Neural cell (in vitro differentiated cells): Measurements from ENCODE around the gene GNG3. TPM values are rescaled to one million over a fixed set of nuclear protein-coding genes. Genes with fewer than 3 reads are reported as not detected.

Experiments used
- polyA plus RNA-seq: library from polyadenylated mRNA; depleted of rRNA; stranded (reverse); fragments of >200 nt; gene quantifications from 2 replicates; pipeline ENCODE4 v1.2.3, GENCODE V29; 2014
- small RNA-seq, 3 experiments: library from RNA; depleted of rRNA; stranded (forward); fragments of <200 nt; gene quantifications; one replicate each; pipeline ENCODE3, GENCODE V24; 2012

GNG3 gene
- polyA plus RNA-seq, 1 donor from 2014 or later: 121 TPM

Small RNAs within 50 kb of the gene (small RNA-seq; reads per million reads assigned to genes)
- 0 reads per million in 3 experiments for gene SNORA57

Other genes starting within 250 kb of the GNG3 start
- gene AHNAK, start 160.9 kb upstream of the GNG3 start, polyA plus RNA-seq: 0.11 and 0.12 TPM in 2 replicates
- gene EEF1G, start 133.8 kb upstream of the GNG3 start, polyA plus RNA-seq: 1,473 and 1,555 TPM in 2 replicates
- gene TUT1, start 116.2 kb upstream of the GNG3 start, polyA plus RNA-seq: 12.0 and 17.8 TPM in 2 replicates
- gene MTA2, start 105.8 kb upstream of the GNG3 start, polyA plus RNA-seq: 130 and 140 TPM in 2 replicates
- gene EML3, start 94.9 kb upstream of the GNG3 start, polyA plus RNA-seq: 0.38 and 2.5 TPM in 2 replicates
- gene ROM1, start 94.4 kb upstream of the GNG3 start, polyA plus RNA-seq: 0.31 TPM in 1 of 2 replicates, not detected in the other
- 102 and 127 TPM in 2 replicates for gene B3GAT3, start 85.7 kb upstream of the GNG3 start, polyA plus RNA-seq
- gene GANAB, start 61.1 kb upstream of the GNG3 start, polyA plus RNA-seq: 60.6 and 62.7 TPM in 2 replicates
- 6.5 and 7.5 TPM in 2 replicates for gene INTS5, start 54.4 kb upstream of the GNG3 start, polyA plus RNA-seq
- gene C11orf98, start 42.5 kb upstream of the GNG3 start, polyA plus RNA-seq: 92.0 and 103 TPM in 2 replicates
- 6.3 and 16.0 TPM in 2 replicates for gene CSKMT, start 42.4 kb upstream of the GNG3 start, polyA plus RNA-seq
- 6.8 and 8.4 TPM in 2 replicates for gene UQCC3, start 36.0 kb upstream of the GNG3 start, polyA plus RNA-seq
- gene LBHD1, start 35.4 kb upstream of the GNG3 start, polyA plus RNA-seq: 10.5 and 10.6 TPM in 2 replicates
- gene UBXN1, start 28.6 kb upstream of the GNG3 start, polyA plus RNA-seq: 209 and 248 TPM in 2 replicates
- gene LRRN4CL, start 18.1 kb upstream of the GNG3 start, polyA plus RNA-seq: 0.44 and 0.82 TPM in 2 replicates
- gene BSCL2, start 252 bp upstream of the GNG3 start, polyA plus RNA-seq: 304 and 305 TPM in 2 replicates
- 27.5 and 29.3 TPM in 2 replicates for gene HNRNPUL2, start 19.8 kb downstream of the GNG3 start, polyA plus RNA-seq
- 48.6 and 55.2 TPM in 2 replicates for gene TTC9C, start 20.8 kb downstream of the GNG3 start, polyA plus RNA-seq
- 8.5 and 20.9 TPM in 2 replicates for gene ZBTB3, start 46.5 kb downstream of the GNG3 start, polyA plus RNA-seq
- 207 and 232 TPM in 2 replicates for gene POLR2G, start 53.9 kb downstream of the GNG3 start, polyA plus RNA-seq
- 55.2 and 61.7 TPM in 2 replicates for gene TAF6L, start 63.7 kb downstream of the GNG3 start, polyA plus RNA-seq
- gene TMEM179B, start 79.7 kb downstream of the GNG3 start, polyA plus RNA-seq: 24.5 and 28.1 TPM in 2 replicates
- 16.5 and 27.4 TPM in 2 replicates for gene TMEM223, start 84.3 kb downstream of the GNG3 start, polyA plus RNA-seq
- 26.0 and 32.1 TPM in 2 replicates for gene NXF1, start 97.8 kb downstream of the GNG3 start, polyA plus RNA-seq
- 28.5 and 30.5 TPM in 2 replicates for gene STX5, start 124.4 kb downstream of the GNG3 start, polyA plus RNA-seq
- gene TEX54, start 125.2 kb downstream of the GNG3 start, polyA plus RNA-seq: not detected in 2 replicates
- gene WDR74, start 131.9 kb downstream of the GNG3 start, polyA plus RNA-seq: 50.4 and 71.7 TPM in 2 replicates
- 176 and 182 TPM in 2 replicates for gene SLC3A2, start 173.2 kb downstream of the GNG3 start, polyA plus RNA-seq
- gene CHRM1, start 213.7 kb downstream of the GNG3 start, polyA plus RNA-seq: not detected in 2 replicates